ENCODE data around the gene C11orf68. TPM values are rescaled to one million over a fixed set of nuclear protein-coding genes. Genes with fewer than 3 reads are reported as not detected.

Gene C11orf68
- total RNA-seq, 2 experiments from 2014 or later = 10.7 to 28.1 TPM

DNA sequence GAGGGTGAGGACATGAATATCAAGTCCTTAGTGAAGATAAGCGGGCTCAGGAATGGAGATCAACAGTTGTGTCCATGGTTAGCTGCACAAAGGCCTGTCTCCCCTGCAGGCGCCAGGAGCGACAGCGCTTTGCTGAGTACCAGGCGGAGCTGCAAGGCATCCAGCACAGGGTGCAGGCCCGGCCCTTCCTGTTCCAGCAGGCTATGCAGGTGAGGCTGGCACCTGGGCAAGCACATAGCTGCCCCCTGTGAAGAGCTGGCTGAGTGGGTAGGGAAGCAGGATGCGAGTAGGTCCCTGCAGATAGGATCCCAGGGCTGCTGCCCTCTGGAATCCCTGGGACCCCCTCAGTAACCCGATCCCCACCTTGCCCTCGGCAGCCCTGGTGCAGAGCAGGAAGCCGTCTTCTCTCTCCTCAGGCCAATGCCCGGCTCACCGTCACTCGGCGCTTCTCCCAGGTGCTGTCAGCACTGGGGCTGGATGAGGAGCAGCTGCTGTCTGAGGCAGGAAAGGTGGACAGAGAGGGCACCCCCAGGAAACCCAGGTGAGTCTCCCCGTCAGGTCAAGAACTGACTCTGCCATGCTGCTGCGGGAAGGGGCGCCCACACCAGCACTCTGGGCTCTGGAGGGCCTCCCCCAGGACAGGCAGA, 40.0 kb upstream of the C11orf68 start:
- Histone ChIP-seq H3K79me2 (ENCODE audit: insufficient read depth, low read depth, low read length) (peaks cover 23% of the 10 kb centered on the region), H3K27ac (ENCODE audit: low read depth, low read length, poor library complexity, severe bottlenecking) (no peak overlapping the region), H3K9me2 (ENCODE audit: insufficient read depth, low read length) (no peaks in the 10 kb centered on the region), H3K36me3 (ENCODE audit: insufficient read depth, low read length) (peaks cover 2% of the 10 kb centered on the region; the same call in 1 of the 2 replicates), H4K20me1 (ENCODE audit: insufficient read depth, low read length) (peaks cover 7% of the 10 kb centered on the region; the same call in 1 of the 2 replicates), H3K4me1 (ENCODE audit: insufficient read depth, low read length, poor library complexity, severe bottlenecking) (peaks cover 27% of the 10 kb centered on the region), H3K9me3 (ENCODE audit: low read length) (no peaks in the 10 kb centered on the region), H3K4me2 (ENCODE audit: low read length) (no peak overlapping the region), H3K4me3 (ENCODE audit: low read depth, low read length, poor library complexity, severe bottlenecking) (no peak overlapping the region), H2AFZ (ENCODE audit: low read length) (no peak overlapping the region)
- DNase-seq (ENCODE audit: low spot score) = no peak
- no peak for TF ChIP-seq EZH2phosphoT487 (IDR thresholded peaks at IDR 0.05; ENCODE audit: borderline replicate concordance, low read depth, low read length)
- TF ChIP-seq, protein P1, sequence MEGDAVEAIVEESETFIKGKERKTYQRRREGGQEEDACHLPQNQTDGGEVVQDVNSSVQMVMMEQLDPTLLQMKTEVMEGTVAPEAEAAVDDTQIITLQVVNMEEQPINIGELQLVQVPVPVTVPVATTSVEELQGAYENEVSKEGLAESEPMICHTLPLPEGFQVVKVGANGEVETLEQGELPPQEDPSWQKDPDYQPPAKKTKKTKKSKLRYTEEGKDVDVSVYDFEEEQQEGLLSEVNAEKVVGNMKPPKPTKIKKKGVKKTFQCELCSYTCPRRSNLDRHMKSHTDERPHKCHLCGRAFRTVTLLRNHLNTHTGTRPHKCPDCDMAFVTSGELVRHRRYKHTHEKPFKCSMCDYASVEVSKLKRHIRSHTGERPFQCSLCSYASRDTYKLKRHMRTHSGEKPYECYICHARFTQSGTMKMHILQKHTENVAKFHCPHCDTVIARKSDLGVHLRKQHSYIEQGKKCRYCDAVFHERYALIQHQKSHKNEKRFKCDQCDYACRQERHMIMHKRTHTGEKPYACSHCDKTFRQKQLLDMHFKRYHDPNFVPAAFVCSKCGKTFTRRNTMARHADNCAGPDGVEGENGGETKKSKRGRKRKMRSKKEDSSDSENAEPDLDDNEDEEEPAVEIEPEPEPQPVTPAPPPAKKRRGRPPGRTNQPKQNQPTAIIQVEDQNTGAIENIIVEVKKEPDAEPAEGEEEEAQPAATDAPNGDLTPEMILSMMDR (conservative IDR thresholded peaks at IDR 0.05; ENCODE audit: low read length) = no peak
- ChIA-PET CTCF (ENCODE audit: unreplicated experiment) (no interaction called here), POLR2A (interaction anchor here (0.7 kb wide), 2 partner anchors 248 to 351 kb away, joined by 3 read pairs; no protein-coding TSS in a partner anchor)
- no TSS peak for BruUV-seq (replicated peaks)
- intact Hi-C loops (cut with micrococcal nuclease; ENCODE audit: unreplicated experiment) = no loop called here

DNA sequence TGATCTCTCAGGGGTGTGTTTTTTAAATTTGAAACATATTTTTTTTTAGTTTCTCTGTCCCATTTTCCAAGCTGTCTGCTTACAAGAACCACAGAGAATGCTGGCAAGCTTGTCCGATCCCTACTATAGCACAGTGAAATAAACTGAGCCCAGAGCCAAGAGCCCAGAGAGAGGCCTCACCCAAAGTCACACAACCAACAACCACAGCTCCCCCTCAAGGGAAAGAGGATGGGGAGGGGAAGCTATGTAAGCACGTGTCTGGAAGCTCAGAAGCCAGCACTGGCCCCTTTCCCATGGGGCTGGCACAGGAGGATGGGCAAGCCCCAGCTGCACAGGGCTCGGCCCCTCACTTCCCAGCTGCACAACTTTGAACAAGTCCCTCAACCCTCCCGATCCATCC, 39.4 kb upstream of the C11orf68 start:
- Histone ChIP-seq H3K4me3 (ENCODE audit: low read depth, low read length, poor library complexity, severe bottlenecking) (no peak overlapping the region), H3K9me2 (ENCODE audit: insufficient read depth, low read length) (no peaks in the 10 kb centered on the region), H3K4me1 (ENCODE audit: insufficient read depth, low read length, poor library complexity, severe bottlenecking) (peaks cover 26% of the 10 kb centered on the region), H3K4me2 (ENCODE audit: low read length) (no peak overlapping the region), H4K20me1 (ENCODE audit: insufficient read depth, low read length) (peaks cover 7% of the 10 kb centered on the region; the same call in 1 of the 2 replicates), H2AFZ (ENCODE audit: low read length) (no peak overlapping the region), H3K27ac (ENCODE audit: low read depth, low read length, poor library complexity, severe bottlenecking) (no peak overlapping the region), H3K79me2 (ENCODE audit: insufficient read depth, low read depth, low read length) (peaks cover 18% of the 10 kb centered on the region), H3K36me3 (ENCODE audit: insufficient read depth, low read length) (no peaks in the 10 kb centered on the region), H3K9me3 (ENCODE audit: low read length) (no peaks in the 10 kb centered on the region)
- intact Hi-C loops (cut with micrococcal nuclease; ENCODE audit: unreplicated experiment) = no loop called here
- DNase-seq (ENCODE audit: low spot score) = no peak
- POLR2A ChIA-PET = interaction anchor here (0.7 kb wide), 2 partner anchors 247 to 351 kb away, joined by 3 read pairs; no protein-coding TSS in a partner anchor
- CTCF ChIA-PET (ENCODE audit: unreplicated experiment) = interaction anchor here (0.5 kb wide), 1 partner anchor 69 kb away, joined by 3 read pairs; no protein-coding TSS in a partner anchor
- TF ChIP-seq, protein P1 (conservative IDR thresholded peaks at IDR 0.05; ENCODE audit: low read length) = no peak
- no peak for TF ChIP-seq EZH2phosphoT487 (IDR thresholded peaks at IDR 0.05; ENCODE audit: borderline replicate concordance, low read depth, low read length)
- no TSS peak for BruUV-seq (replicated peaks)

DNA sequence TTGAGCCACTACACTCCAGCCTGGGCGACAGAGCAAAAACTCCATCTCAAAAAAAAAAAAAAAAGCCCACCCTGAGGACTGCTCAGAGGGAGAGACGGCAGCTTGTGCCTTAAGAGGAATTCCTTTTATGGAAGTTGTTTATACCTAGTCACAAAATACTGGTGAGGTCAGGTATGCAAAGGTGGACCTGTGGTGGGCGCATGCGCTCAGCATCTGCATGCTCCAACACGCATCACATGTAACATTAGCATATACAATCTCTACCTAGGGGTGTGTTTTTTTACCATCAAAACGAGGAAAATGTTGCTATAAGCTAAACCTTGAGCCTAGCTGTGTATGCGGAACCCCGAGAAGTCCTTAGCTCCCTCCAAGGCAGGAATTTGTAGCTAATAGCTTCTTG, 35.9 kb upstream of the C11orf68 start:
- H2AFZ ChIP-seq (ENCODE audit: low read length) = no peak overlapping the region
- CTCF ChIA-PET (ENCODE audit: unreplicated experiment) = no interaction called here
- no peaks in the 10 kb centered on the region for H3K9me3 ChIP-seq (ENCODE audit: low read length)
- no peaks in the 10 kb centered on the region for H3K79me2 ChIP-seq (ENCODE audit: insufficient read depth, low read depth, low read length)
- POLR2A ChIA-PET = interaction anchor here (0.6 to 0.7 kb wide), 4 partner anchors 60 to 262 kb away, joined by 3 to 6 read pairs (median 4); partner anchors contain the start of genes CCDC85B and FIBP
- no peak overlapping the region for H3K4me2 ChIP-seq (ENCODE audit: low read length)
- peaks cover 11% of the 10 kb centered on the region for H3K4me1 ChIP-seq (ENCODE audit: insufficient read depth, low read length, poor library complexity, severe bottlenecking)
- BruUV-seq (replicated peaks) = no TSS peak
- H4K20me1 ChIP-seq (ENCODE audit: insufficient read depth, low read length) = no peaks in the 10 kb centered on the region
- H3K27ac ChIP-seq (ENCODE audit: low read depth, low read length, poor library complexity, severe bottlenecking) = no peak overlapping the region
- H3K4me3 ChIP-seq (ENCODE audit: low read depth, low read length, poor library complexity, severe bottlenecking) = no peak overlapping the region
- H3K9me2 ChIP-seq (ENCODE audit: insufficient read depth, low read length) = no peaks in the 10 kb centered on the region
- no peak for TF ChIP-seq EZH2phosphoT487 (IDR thresholded peaks at IDR 0.05; ENCODE audit: borderline replicate concordance, low read depth, low read length)
- TF ChIP-seq, protein P1 (conservative IDR thresholded peaks at IDR 0.05; ENCODE audit: low read length) = no peak
- no peak for DNase-seq (ENCODE audit: low spot score)
- intact Hi-C loops (cut with micrococcal nuclease; ENCODE audit: unreplicated experiment) = no loop called here
- no peaks in the 10 kb centered on the region for H3K36me3 ChIP-seq (ENCODE audit: insufficient read depth, low read length)
